Activated CD4-positive, alpha-beta T cell treated with anti-CD3 and anti-CD28 coated beads for 24 hours (primary cell): ENCODE results near the gene DUS1L.

Source experiments
- DNase-seq, 2 donors: peaks; one replicate each; pipeline ENCODE4 v3.0.0-alpha.2; 2020; ENCODE audit warnings: low read depth in 2 of 2

Gene DUS1L

DNA sequence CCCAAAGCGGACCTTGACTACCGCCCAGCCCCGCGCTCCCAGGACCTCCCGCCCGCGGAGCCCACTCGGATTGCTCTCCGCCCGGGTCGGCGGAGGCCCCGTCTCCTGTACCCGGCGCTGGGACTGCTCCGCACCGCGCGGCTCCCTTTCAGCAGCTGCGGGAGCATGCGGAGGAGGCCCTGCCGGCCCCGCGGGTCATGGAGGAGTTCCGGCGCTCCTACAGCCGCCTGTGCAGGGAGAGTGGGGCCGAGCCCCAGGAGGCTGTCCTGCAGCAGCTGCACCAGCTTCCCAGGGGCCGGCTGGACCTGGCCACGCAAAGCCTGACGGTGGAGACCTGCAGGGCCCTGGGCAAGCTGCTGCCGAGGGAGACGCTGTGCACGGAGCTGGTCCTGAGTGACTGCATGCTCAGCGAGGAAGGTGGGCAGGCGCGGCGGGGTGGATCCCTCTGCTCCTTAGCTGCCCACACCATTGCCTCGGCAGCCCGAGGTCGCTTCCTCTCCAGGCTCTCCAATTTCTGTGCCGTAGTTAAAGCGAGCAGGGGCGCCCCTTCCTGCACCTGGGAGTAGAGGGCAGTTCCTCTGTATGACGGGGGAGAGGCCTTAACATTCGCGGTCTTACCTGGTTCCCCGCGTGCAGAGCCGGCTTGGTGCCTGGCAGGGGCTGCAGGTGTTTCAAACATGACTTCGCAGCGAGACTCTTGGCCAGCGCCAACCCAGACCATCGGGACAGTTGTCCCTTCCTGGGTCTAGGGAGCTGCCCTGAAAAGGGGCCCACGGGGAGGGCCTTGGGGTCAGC lies 42.0 kb downstream of the DUS1L start:
- no peak for DNase-seq

DNA sequence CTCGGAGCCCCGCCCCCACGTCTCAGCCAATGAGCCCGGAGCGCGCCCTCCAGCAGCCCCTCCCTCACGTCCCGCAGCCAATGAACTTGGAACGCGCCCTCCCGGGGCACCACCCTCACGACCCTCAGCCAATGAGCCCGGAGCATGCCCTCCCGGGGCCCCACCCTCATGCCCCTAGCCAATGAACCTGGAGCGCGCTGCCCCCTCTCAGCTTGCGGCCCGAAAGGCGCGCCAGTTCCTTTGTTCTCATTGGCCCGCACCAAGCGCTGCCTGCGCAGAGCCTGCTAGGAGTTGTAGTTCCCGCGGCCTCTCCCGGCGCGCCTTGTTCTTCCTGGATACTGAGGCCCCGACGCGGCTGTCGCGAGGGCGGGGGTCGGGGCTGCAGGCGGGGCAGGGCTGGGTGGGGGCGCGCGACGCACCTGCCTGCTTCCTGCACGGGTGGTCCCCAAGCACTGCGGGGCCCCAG lies 42.6 kb downstream of the DUS1L start, which contains the start of gene LRRC45:
Gene LRRC45 (plus strand): TSS at position 325 of the 466 bp plus-strand sequence. CDS start 339 bp downstream, outside the sequence.
- DNase-seq = peak; percentile 99 to 100

DNA sequence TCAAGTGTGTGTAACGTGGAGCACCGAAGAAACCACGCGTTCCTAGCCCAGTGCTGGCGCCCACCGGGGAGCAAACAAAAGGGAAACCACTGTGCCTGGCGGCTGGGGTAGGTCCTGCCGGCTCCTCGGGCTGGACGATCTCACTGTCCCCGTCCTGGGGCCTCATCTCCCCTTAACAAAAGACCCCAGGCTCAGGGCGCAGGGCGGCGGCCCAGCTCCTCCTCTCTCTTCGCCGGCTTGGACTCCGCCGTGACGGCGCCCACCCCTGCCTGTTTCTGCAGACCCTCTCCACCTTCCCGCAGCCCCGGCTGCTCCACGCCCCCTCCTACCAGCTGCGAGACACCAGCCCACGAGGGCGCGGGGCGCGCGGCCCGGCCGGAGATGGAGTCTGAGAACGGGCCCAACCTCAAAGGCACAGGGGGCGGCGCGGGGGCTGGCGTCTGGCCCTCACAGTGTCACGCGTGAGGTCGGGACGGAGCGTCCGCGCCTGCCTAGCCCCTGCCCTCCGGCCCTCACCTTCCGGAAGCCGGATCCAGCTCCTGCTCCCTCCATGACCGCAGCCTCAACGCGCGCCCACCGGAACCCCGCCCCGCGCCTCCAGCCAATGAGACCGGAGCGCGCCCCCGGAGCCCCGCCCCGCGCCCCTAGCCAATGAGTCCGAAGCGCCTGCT lies 43.2 kb downstream of the DUS1L start, which contains the start of gene CENPX:
Gene CENPX (minus strand): TSS at position 569 of the 671 bp plus-strand sequence. CDS start 17 bp downstream, at position 552.
- DNase-seq = no peak

DNA sequence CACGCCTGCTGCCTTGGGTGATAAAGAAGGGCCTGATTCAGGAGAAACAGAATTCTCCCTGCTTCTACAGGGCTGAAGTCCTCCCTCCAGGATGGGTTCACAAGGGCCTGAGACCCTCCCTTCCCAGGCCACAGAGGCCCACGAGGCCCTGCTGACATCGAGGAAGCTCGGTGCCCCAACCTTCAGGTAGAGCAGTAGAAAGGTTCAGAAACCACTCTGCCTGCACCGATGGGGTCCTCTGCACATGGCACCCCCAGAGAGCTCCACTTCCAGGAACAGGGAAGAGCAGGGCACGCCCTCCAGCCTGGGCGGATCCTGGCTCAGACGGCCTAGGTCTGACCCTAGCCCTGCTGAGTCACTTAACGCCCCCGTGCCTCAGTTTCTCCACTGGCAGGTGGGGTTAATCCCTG lies 43.7 kb downstream of the DUS1L start:
- DNase-seq = no peak

DNA sequence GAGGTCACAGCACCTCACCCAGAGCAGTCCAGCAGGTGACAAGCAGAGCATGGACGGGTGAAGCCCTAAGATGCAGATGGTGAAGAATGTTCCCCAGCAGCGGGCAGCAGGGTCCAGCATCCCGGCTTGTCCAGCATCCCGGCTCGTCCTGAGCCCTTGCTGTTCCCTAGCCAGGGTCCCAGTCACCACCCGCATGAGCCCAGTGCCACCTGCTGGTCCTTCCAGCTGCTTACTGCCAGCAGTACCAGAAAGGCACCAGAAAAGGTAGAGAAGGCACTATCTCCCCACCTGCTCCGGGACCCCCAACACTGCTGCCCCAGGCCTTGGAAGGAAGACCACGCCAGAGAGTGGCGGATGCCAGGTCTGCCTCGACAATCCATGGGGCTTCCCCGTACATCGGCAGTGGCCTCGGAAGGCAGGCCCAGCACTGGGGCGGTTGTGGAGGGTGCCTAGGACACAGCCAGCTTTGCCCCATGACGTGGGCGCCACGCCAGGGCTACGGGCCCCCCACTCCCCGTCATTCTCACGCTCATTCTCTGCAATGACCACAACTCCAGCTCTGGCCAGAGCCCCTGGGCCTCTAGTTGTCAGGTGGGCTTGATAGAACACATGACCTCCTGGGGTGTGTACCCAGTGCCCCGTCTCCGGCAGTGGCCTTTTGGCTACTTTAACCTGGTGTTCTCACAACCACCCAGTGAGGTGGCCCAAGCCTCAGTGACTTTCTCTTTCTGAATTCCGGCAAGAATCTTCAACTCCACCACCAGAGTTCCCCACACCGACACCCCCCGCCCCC lies 44.3 kb downstream of the DUS1L start:
- peak; percentile 37 to 43 for DNase-seq

DNA sequence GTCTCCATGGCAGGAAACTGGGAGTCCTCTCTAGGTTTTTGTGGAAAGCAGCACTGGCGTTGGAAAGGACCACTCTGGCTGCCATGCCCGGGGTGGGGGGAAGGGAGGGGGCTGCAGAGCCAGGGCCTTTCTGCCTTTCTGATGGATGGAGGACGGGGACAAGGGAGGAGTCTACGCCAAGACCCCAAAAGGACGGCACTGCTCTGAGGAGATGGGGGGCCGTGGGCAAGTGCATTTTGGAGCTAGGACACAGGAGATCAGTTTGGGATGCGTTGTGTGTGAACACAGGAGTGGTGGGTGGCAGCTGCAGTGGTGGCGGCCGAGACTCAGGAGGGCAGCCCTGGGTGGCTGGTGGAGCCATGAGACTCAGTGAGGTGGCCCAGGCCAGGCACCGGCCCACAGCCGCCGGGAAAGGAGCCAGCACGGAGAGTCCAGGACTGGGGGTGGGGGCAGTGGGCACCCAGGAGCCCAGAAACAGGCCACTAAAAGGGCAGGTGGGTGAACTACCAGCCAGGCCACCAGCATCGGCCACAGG lies 45.0 kb downstream of the DUS1L start:
- DNase-seq = no peak

DNA sequence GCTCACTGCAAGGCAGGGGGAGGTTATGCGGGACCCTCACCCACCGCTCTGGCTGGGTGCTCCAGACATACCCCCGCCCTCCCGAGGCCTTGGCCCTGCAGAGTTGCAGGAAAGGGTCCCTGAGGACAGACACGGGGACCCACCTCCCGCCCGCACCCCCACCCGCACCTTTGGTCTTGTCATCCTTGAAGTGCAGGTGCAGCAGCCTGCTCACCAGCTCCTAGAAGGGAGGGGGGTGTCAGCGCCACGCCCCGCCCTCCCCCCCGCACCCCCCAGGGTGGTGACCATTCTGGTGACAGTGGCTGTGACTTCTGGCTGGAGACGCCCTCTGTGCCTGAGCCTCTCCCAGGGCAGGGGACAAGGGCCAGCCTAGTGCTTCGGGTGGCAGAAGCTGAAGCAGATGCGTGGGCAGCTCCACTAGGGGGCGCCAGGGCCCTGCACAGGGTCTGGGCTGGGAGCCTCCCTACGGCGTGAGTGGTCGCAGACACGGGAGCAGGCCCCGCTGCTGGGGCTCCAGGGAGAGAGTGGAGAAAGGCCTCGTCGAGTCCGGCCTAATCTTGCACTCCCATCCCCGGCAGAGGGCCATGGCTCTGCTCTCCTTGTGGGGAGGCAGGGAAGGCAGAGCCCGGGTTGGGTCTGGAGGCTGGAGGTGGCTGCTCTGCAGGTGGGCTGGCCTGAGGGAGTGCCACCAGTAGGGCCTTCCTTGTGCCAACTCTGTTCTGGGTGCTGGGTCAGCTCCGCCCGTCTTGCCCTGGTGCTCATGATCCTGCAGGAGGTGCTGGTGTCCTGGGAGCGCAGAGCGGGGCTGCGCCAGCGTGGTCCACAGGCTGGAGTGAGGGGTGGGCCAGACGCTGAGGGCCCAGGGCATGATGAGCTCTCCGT lies 45.7 kb downstream of the DUS1L start:
- peak; percentile 46 to 73 for DNase-seq

DNA sequence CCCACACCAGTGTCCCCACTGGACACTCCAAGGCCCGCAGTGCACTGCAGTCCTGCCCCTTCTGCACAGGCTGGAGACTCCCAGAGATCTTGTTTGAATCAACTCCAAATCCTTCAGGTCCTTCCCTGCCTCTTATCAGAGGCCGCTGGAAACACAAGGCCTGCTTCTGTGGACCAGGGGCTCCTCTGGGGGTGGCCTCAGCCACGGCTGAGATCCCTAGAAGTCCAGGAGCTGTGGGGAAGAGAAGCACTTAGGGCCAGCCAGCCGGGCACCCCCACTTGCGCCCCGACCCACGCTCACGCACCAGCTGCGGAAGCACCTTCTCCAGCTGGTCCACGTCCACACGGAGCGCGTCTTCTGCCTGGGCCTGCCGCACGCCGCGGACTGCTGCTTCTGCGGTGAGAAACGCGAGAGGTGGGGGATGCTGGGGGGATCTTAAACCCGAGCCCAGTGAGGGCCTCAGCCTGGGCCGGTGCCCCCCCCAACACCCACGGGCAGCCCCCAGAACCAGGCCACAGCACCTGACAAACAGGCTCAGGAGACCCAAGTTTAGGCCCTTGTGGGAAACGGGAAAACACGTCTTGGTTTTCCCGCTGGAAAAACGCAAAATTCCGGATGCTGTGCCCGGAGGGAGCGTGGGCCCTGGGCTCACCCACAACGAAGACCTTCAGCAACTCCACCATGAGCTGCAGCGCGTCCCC lies 46.5 kb downstream of the DUS1L start:
- no peak for DNase-seq

DNA sequence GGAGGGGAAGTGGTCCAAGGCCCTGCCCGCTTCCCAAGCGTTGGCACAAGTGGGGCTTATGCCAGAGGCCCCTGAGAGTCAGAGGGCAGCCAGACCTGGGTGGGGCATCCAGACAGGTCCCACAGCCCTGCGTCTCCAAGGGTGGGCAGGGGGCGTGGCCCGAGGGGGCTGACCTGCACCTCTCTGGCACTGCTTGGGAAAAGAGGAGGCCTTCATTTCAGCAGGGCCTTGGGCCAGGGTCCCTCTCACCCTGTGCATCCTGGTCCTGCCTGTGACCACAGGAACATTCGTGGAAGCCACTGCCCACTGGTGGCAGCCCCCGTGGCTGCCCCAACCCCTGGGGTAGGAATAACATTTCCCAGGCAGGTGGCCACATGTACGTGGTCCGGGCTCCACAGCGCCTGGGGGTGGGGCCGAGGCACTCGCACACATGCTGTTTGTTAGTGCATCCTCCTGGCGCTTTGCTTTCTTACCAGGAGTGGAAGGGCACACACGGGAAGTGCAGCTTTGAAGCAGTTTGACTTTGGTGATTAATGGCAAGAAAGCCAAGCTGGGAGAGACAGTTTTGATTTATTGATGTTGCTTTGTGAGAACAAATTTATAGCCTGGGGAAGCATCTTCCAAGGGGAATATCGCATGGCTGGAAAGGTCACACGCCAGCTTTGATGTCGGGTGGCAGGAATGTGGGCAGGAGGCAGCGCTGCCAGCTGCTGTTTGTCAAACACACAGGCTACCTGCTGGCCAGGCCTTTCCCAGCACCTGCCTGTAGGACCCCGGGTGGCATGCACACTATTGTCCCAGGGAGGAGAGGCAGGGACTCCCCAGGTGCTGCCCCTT lies 47.2 kb downstream of the DUS1L start:
- DNase-seq = no peak

DNA sequence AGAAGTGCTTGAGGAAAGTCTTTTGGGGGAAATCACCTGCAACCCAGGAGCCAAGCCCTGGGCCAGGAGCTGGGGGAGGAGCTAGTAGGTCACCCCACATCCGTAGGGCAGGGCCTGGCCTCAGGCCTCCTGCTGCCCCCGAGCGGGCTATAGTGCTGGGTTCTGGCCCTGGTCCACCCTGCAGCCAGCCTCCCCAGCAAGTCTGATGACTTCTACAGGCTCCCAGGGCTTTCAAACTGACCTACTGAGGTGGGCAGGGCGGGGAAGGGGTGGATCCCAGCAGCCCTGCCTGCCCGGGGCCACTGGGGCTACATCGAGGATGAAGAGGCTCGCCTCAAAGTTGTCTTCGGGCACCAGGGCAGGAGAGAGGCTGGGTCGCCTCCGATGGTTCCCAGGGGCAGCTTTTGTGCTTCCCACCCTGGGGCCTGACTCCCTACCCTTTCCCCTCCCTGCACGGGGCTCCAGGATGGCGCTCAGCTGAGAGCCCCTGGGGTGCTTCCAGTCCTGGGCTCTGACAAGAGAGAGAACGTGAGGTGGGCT lies 47.9 kb downstream of the DUS1L start:
- DNase-seq = no peak

DNA sequence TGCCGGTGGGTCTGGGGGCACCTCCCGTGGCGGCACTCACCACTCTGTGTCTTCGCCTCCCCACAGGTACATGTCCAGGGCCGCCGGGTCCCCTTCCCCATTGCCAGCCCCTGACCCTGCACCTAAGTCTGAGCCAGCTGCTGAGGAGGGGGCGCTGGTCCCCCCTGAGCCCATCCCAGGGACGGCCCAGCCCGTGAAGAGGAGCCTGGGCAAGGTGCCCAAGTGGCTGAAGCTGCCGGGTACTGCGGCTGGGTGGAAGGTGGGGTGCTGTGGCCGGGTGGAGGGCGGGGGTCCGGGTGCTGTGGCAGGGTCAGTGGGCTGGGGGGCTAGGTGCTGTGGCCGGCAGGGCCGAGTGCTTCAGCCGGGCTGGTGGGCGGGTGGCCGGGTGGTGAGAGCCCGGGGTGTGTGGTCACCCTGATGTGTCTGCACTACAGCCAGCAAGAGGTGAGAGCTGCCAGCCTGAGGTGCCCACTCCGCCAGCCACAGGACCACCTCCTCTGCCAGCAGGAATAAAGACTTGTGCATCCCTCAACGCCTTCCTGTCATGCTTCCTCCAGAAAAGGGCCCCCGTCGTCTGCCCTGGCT lies 48.6 kb downstream of the DUS1L start:
- no peak for DNase-seq

DNA sequence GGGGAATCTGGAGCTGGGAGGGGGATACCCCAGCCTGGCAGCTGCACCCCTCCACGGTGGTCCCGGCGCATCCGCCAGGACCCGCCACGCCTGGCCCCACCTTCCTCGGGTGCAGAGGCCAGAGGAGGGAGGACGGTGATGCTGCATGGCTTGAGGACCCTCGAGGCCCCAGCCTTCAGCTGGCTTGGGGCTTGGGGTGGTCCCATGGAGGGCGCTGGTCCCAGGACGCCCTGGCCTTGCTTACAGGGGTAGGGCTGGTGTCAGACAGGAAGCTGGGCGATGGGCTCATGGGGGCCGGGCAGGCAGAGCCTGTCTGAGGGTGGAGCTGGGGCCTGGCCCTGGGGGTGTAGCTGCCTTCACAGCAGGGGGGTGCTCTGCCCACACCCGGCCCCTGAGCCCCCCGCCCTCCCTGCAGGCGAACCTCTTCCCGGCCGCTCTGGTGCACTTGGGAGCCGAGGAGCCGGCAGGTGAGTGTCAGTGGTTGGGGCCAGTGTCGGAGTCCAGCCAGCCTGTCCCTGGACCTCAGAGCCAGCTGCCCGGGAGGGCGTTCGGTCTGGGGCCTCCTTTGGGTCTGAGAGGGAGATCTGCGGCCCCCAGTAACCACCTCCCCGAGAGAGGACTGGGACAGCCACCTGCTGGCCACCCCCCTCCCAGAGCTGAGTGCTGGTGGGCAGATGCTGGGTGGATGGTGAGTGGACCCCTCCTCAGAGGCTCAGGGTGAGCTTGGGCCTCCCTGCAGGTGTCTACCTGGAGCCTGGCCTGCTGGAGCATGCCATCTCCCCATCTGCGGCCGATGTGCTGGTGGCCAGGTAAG lies 49.3 kb downstream of the DUS1L start:
- DNase-seq = no peak

DNA sequence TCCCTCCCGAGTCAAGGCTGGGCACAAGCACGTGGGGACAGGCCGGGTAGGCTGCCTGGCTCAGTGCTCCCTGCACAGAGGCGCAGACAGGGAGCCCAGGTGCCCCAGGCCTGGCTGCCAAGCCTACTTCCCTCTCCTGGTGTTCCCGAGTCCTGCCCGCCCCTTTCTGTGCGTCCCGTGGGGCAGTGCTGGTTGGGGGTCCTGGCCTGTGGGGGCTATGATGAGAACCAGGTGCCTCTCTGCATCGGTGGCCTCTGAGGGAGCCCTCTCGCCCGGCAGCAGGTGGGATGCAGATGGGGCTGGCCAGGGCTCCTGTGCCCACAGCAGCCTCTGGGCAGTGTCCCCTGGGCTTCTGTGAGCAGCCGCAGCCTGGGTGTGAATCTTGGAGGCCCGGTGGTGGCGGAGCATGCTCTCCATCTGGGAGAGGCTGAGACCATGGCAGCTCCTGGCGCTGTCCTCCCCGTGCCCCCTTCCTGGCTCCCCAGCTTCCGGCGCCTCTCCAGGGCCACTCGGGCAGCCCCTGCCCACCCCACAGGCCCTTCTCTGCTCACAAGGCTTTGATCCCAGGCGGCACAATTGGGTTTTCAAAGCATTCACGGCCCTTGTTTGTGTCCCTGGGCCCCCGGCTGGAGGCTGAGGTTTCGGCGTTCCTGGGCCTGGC lies 50.2 kb downstream of the DUS1L start:
- DNase-seq = no peak

DNA sequence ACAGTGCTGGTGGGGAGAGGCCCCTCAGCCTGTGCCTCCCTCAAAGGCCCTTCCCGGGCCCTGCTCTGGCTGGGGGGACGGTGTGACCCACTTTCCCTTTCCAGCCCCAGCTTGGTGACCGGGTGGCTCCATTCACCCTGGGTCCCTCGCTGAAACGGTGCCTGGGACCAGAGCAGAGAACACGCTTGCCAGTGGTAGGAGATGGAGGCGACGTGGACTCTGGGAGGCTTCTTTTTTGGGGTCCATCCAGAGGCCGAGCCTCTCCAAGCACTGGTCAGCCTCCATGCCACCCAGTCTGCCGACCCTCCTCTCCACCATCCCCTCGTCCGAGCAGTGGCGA lies 50.7 kb downstream of the DUS1L start:
- DNase-seq = no peak

DNA sequence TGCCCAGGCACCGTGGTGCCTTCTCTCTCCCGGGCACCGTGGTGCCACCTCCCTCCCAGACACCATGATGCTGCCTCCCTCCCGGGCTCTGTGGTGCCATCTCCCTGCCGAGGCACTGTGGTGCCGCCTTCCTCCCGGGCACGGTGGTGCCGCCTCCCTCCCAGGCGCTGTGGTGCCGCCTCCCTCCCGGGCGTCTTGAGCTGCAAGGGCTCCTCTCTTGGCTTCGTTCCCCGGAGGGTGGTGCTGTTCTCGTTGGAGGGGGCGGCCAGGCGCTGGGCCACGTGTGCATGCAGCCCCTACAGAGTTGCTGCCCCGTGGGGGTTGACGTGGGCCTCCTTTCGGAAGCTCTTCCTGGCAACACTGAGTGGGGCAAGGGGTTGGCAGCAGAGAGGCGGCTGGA lies 51.2 kb downstream of the DUS1L start:
- no peak for DNase-seq

DNA sequence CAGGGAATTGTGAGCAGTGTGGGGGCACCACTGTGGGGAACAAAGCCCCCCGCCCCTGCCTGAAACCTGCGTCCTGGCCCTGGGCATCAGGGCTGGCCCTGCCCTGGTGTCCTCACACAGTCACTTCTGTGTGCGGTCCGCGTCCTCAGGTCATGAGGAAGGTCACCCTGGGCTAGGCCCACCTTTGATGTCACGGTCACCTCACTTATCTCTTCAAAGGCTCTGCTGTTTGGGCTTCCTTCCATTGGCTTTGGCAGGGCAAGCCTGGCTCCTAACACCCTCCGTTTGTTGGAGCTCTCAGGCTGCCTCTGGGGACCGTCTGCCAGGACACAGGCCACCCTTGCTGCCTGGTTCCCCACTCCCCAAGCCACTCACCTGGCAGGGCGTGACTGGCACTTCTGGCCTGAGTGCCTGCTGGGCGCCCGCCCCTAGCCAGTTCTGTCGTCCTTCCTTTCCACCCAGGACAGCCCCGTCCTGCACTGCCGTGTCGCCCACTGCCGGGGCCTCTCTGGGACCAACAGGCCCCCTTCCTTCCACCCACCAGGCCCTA lies 51.8 kb downstream of the DUS1L start:
- DNase-seq = no peak

DNA sequence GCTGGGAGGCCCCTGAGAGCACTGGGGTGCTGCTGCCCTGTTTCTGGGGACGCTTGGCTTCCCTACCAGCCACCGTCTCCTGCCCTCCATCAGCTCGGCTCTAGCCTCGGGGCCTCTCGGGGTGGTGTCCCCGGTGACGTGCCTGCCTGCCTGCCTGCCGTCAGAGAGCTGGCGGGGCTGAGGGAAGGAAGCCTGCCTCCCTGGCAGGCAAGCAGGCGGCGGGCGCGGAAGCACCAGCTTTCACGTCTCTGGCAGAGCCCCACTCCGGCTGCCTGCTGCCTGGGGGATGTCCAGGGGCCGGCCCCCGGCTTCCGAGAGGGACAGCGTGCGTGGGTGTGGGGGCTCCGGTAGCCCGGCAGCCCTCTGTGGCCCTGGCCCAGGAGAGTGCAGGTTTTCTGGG lies 52.3 kb downstream of the DUS1L start:
- no peak for DNase-seq
